Activated B cell treated with CpG ODN at 0.5 μM for 24 hours (primary cell): Measurements from ENCODE around the gene LCN15. TPM values are rescaled to one million over a fixed set of nuclear protein-coding genes. Genes with fewer than 3 reads are reported as not detected.
A peak's percentile ranks its signal among the peaks of the same experiment; 100 is the strongest.

ENCODE experiments used
- ATAC-seq: fragments of 200-7000 bp; cut with Tn5 transposase; one replicate; pipeline ENCODE4 v1.10.0; 2021; ENCODE audit warnings: low read depth, mild to moderate bottlenecking, moderate library complexity
- CTCF ChIA-PET: fragments of 350-600 bp; sonication (Branson Sonifier 250); formaldehyde crosslinking; loops from one replicate; lab custom pipeline; 2021; ENCODE audit warnings: antibody characterized with exemption; lab: Charles Lee
- POLR2A ChIA-PET: fragments of 350-600 bp; sonication (Branson Sonifier 250); formaldehyde crosslinking; loops from one replicate; lab custom pipeline; 2021; ENCODE audit warnings: antibody characterized with exemption; lab: Charles Lee
- DNase-seq: peaks from one replicate; pipeline ENCODE4 v3.0.0; 2022
- H3K27ac Mint-ChIP-seq: one replicate; pipeline ENCODE4 v1.8.0; 2020; ENCODE audit warnings: mixed read lengths
- H3K27me3 Mint-ChIP-seq: one replicate; pipeline ENCODE4 v1.8.0; 2021; ENCODE audit warnings: mixed read lengths
- H3K36me3 Mint-ChIP-seq: one replicate; pipeline ENCODE4 v1.8.0; 2021; ENCODE audit warnings: low read depth, mixed read lengths
- H3K4me1 Mint-ChIP-seq: one replicate; pipeline ENCODE4 v1.8.0; 2021; ENCODE audit warnings: mixed read lengths
- H3K4me3 Mint-ChIP-seq: one replicate; pipeline ENCODE4 v1.8.0; 2020; ENCODE audit warnings: mild to moderate bottlenecking, mixed read lengths
- H3K9me3 Mint-ChIP-seq: one replicate; pipeline ENCODE4 v1.8.0; 2020; ENCODE audit warnings: mixed read lengths
- CTCF ChIP-seq: fragments of 200-600 bp; IDR thresholded peaks from one replicate; pipeline ENCODE4 v1.8.0; 2022; ENCODE audit warnings: antibody characterized with exemption, mild to moderate bottlenecking
- intact Hi-C: fragments of 100-400 bp; cut with micrococcal nuclease; formaldehyde crosslinking; loops from one replicate; pipeline ENCODE4 v1.15.1; 2024
- total RNA-seq: library from RNA; stranded (reverse); gene quantifications from 2 replicates; pipeline ENCODE4 v1.2.3, GENCODE V29; 2022

LCN15 gene
- total RNA-seq, 1 donor from 2014 or later = not detected

GRCh38 chr9:136760424-136760823 is 3.9 kb downstream of the LCN15 start:
- no peak for TF ChIP-seq CTCF
- intact Hi-C loops = no loop called here
- POLR2A ChIA-PET = interaction anchor here (0.6 to 9.1 kb wide), 2 partner anchors 32 to 47 kb away, joined by 3 to 132 read pairs; partner anchors contain the start of gene RABL6
- CTCF ChIA-PET = interaction anchor here (1.0 to 1.3 kb wide), 4 partner anchors 11 to 32 kb away, joined by 3 read pairs; no protein-coding TSS in a partner anchor
- ATAC-seq = no peak
- Mint-ChIP-seq H3K36me3 (peaks cover 3% of the 10 kb centered on the region), H3K27ac (no peak overlapping the region), H3K9me3 (peaks cover 2% of the 10 kb centered on the region), H3K4me3 (no peak overlapping the region), H3K27me3 (no peaks in the 10 kb centered on the region), H3K4me1 (peaks cover 63% of the 10 kb centered on the region)
- DNase-seq = no peak

GRCh38 chr9:136759436-136760325 is 4.6 kb downstream of the LCN15 start:
- TF ChIP-seq CTCF = no peak
- no peak overlapping the region for H3K4me3 Mint-ChIP-seq
- peaks cover 2% of the 10 kb centered on the region for H3K9me3 Mint-ChIP-seq
- H3K36me3 Mint-ChIP-seq = peaks cover 4% of the 10 kb centered on the region
- H3K27me3 Mint-ChIP-seq = no peaks in the 10 kb centered on the region
- intact Hi-C loops = no loop called here
- no peak for ATAC-seq
- no peak for DNase-seq
- POLR2A ChIA-PET = interaction anchor here (0.6 to 9.1 kb wide), 3 partner anchors 11 to 48 kb away, joined by 3 to 132 read pairs (median 37); partner anchors contain the start of genes LCN6 and RABL6
- peaks cover 64% of the 10 kb centered on the region for H3K4me1 Mint-ChIP-seq
- CTCF ChIA-PET = interaction anchor here (1.0 to 3.0 kb wide), 5 partner anchors 10 to 31 kb away, joined by 3 to 22 read pairs (median 3); no protein-coding TSS in a partner anchor
- H3K27ac Mint-ChIP-seq = peak overlapping the region; percentile 50

GRCh38 chr9:136759001-136759400 is 5.3 kb downstream of the LCN15 start:
- peaks cover 67% of the 10 kb centered on the region for H3K4me1 Mint-ChIP-seq
- H3K27me3 Mint-ChIP-seq = no peaks in the 10 kb centered on the region
- TF ChIP-seq CTCF = no peak
- intact Hi-C loops = no loop called here
- no peak overlapping the region for H3K4me3 Mint-ChIP-seq
- POLR2A ChIA-PET = interaction anchor here (2.1 to 9.1 kb wide), 3 partner anchors 10 to 31 kb away, joined by 36 to 132 read pairs (median 37); partner anchors contain the start of genes LCN10 and LCN6
- no peak for ATAC-seq
- CTCF ChIA-PET = interaction anchor here (1.5 to 3.0 kb wide), 2 partner anchors 10 to 31 kb away, joined by 5 to 22 read pairs; no protein-coding TSS in a partner anchor
- H3K27ac Mint-ChIP-seq = peak overlapping the region; percentile 83
- DNase-seq = no peak
- H3K9me3 Mint-ChIP-seq = peaks cover 2% of the 10 kb centered on the region
- H3K36me3 Mint-ChIP-seq = peaks cover 4% of the 10 kb centered on the region

- DNase-seq = no peak
- Mint-ChIP-seq H3K9me3 (peaks cover 2% of the 10 kb centered on the region), H3K36me3 (peaks cover 4% of the 10 kb centered on the region), H3K4me1 (peaks cover 62% of the 10 kb centered on the region), H3K27me3 (no peaks in the 10 kb centered on the region), H3K27ac (peak overlapping the region; percentile 83), H3K4me3 (peak overlapping the region; percentile 68)
- TF ChIP-seq CTCF = no peak
- peak; percentile 9 for ATAC-seq
- ChIA-PET CTCF (interaction anchor here (0.6 to 3.0 kb wide), 11 partner anchors 8 to 289 kb away, joined by 3 to 22 read pairs (median 3); partner anchors contain the start of gene FUT7), POLR2A (interaction anchor here (0.6 to 9.1 kb wide), 10 partner anchors 8 to 57 kb away, joined by 3 to 132 read pairs (median 8); partner anchors contain the start of genes LCN10 and LCN6)
- intact Hi-C loops = loop anchor here (1.0 to 2.0 kb wide), 2 partner anchors 8 to 29 kb away; no protein-coding TSS in a partner anchor
Observed at GRCh38 chr9:136757751-136758140, 6.6 kb downstream of the LCN15 start.
